ENCODE measurements around the gene FALEC. TPM values are rescaled to one million over a fixed set of nuclear protein-coding genes. Genes with fewer than 3 reads are reported as not detected.

The FALEC gene
- total and polyA plus RNA-seq, 9 of the 15 experiments (the other 6 are each of a cell fraction or from before 2014, with no cell fraction given) = 0.15 to 1.8 (median 0.53) TPM; not detected in 5

DNA sequence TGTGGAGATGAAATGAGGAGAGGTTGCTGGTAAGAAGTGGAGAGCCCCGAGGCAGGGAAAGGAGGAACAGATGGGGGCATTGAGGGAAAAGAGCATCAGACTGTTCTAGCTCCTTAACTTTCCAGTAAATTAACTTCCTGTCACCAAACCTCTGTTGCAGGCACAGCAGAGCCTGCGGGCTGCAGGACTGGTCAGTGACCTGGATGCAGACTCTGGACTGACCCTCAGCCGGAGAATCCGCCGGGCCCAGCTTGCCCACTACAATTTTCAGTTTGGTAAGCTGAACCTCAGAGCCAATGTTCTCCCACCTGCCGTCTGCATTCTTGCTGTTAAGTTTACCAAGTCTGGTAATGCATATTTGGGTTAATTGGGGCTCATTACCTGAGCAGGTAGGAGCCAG is 10.1 kb upstream of the FALEC start (continued):
- TF ChIP-seq, protein P1, sequence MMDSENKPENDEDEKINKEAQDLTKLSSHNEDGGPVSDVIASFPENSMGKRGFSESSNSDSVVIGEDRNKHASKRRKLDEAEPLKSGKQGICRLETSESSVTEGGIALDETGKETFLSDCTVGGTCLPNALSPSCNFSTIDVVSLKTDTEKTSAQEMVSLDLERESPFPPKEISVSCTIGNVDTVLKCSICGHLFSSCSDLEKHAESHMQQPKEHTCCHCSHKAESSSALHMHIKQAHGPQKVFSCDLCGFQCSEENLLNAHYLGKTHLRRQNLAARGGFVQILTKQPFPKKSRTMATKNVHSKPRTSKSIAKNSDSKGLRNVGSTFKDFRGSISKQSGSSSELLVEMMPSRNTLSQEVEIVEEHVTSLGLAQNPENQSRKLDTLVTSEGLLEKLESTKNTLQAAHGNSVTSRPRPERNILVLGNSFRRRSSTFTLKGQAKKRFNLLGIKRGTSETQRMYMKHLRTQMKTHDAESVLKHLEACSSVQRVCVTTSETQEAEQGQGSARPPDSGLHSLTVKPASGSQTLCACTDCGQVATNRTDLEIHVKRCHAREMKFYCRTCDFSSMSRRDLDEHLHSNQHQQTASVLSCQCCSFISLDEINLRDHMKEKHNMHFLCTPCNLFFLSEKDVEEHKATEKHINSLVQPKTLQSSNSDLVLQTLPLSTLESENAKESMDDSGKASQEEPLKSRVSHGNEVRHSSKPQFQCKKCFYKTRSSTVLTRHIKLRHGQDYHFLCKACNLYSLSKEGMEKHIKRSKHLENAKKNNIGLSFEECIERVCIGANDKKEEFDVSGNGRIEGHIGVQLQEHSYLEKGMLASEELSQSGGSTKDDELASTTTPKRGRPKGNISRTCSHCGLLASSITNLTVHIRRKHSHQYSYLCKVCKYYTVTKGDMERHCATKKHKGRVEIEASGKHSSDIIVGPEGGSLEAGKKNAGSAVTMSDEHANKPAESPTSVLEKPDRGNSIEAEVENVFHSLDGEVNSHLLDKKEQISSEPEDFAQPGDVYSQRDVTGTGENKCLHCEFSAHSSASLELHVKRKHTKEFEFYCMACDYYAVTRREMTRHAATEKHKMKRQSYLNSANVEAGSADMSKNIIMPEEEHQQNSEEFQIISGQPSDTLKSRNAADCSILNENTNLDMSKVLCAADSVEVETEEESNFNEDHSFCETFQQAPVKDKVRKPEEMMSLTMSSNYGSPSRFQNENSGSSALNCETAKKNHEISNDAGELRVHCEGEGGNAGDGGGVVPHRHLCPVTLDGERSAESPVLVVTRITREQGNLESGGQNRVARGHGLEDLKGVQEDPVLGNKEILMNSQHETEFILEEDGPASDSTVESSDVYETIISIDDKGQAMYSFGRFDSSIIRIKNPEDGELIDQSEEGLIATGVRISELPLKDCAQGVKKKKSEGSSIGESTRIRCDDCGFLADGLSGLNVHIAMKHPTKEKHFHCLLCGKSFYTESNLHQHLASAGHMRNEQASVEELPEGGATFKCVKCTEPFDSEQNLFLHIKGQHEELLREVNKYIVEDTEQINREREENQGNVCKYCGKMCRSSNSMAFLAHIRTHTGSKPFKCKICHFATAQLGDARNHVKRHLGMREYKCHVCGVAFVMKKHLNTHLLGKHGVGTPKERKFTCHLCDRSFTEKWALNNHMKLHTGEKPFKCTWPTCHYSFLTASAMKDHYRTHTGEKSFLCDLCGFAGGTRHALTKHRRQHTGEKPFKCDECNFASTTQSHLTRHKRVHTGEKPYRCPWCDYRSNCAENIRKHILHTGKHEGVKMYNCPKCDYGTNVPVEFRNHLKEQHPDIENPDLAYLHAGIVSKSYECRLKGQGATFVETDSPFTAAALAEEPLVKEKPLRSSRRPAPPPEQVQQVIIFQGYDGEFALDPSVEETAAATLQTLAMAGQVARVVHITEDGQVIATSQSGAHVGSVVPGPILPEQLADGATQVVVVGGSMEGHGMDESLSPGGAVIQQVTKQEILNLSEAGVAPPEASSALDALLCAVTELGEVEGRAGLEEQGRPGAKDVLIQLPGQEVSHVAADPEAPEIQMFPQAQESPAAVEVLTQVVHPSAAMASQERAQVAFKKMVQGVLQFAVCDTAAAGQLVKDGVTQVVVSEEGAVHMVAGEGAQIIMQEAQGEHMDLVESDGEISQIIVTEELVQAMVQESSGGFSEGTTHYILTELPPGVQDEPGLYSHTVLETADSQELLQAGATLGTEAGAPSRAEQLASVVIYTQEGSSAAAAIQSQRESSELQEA (IDR thresholded peaks at IDR 0.05; ENCODE audit: low read depth) = no peak
- TF ChIP-seq, protein P2, sequence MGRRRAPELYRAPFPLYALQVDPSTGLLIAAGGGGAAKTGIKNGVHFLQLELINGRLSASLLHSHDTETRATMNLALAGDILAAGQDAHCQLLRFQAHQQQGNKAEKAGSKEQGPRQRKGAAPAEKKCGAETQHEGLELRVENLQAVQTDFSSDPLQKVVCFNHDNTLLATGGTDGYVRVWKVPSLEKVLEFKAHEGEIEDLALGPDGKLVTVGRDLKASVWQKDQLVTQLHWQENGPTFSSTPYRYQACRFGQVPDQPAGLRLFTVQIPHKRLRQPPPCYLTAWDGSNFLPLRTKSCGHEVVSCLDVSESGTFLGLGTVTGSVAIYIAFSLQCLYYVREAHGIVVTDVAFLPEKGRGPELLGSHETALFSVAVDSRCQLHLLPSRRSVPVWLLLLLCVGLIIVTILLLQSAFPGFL (CRISPR knock-in tag; IDR thresholded peaks at IDR 0.05) = no peak
- TF ChIP-seq, protein P3, sequence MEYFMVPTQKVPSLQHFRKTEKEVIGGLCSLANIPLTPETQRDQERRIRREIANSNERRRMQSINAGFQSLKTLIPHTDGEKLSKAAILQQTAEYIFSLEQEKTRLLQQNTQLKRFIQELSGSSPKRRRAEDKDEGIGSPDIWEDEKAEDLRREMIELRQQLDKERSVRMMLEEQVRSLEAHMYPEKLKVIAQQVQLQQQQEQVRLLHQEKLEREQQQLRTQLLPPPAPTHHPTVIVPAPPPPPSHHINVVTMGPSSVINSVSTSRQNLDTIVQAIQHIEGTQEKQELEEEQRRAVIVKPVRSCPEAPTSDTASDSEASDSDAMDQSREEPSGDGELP (CRISPR knock-in tag; IDR thresholded peaks at IDR 0.05; ENCODE audit: borderline replicate concordance) = no peak
- TF ChIP-seq ZFPM2 (CRISPR knock-in tag; IDR thresholded peaks at IDR 0.05) (no peak), SAFB2 (IDR thresholded peaks at IDR 0.05; ENCODE audit: borderline replicate concordance, low read depth, low read length, severe bottlenecking) (no peak), NRF1 (conservative IDR thresholded peaks at IDR 0.05 in 1 of 2, IDR thresholded peaks at IDR 0.05 in 1 of 2) (no peak), KLF1 (tag; IDR thresholded peaks at IDR 0.05) (no peak), ZNF444 (CRISPR knock-in tag; IDR thresholded peaks at IDR 0.05) (no peak), BHLHE40 (IDR thresholded peaks at IDR 0.05; ENCODE audit: low read length) (no peak)

Measured in K562 (cell line).